ENCODE data around the gene DNAH8.

Gene DNAH8

GRCh38 chr6:38705924-38706323 lies 9.2 kb upstream of the DNAH8 start:
- no peak for DNase-seq (ENCODE audit: low read depth in 1 of 2, low spot score in 1 of 2)
- no peak for TF ChIP-seq JUND (IDR thresholded peaks at IDR 0.05; ENCODE audit: low read depth)
- in situ Hi-C loops (cut with HindIII; ENCODE audit: low pct_unique_long_range_greater_than_20kb, low sequenced_read_pairs) = no loop called here

DNA sequence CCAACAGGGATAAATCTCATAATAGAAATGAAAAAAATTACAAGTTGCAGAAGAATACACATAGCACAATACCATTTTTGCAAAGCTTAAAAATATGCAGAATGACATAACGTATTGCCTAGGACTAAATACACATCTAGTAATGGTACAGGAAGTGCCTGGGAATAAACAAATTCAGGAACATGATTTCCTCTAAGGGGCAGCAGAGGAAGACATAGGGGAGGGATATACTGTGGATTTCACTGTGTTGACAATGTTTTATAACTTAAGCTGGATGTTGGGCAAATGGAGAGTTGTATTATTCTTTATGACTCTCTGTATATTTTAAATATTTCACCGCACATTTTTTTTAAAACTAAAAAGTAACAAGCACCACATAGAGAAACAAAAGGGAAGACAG lies 6.6 kb upstream of the DNAH8 start:
- in situ Hi-C loops (cut with HindIII; ENCODE audit: low pct_unique_long_range_greater_than_20kb, low sequenced_read_pairs) = no loop called here
- TF ChIP-seq JUND (IDR thresholded peaks at IDR 0.05; ENCODE audit: low read depth) = no peak
- peak in 1 of 2 experiments; percentile 13 for DNase-seq (ENCODE audit: low read depth in 1 of 2, low spot score in 1 of 2)

GRCh38 chr6:38713812-38714211 lies 1.3 kb upstream of the DNAH8 start:
- in situ Hi-C loops (cut with HindIII; ENCODE audit: low pct_unique_long_range_greater_than_20kb, low sequenced_read_pairs) = no loop called here
- TF ChIP-seq JUND (IDR thresholded peaks at IDR 0.05; ENCODE audit: low read depth) = no peak
- DNase-seq (ENCODE audit: low read depth in 1 of 2, low spot score in 1 of 2) = no peak

- no peak for TF ChIP-seq JUND (IDR thresholded peaks at IDR 0.05; ENCODE audit: low read depth)
- no peak for DNase-seq (ENCODE audit: low read depth in 1 of 2, low spot score in 1 of 2)
- in situ Hi-C loops (cut with HindIII; ENCODE audit: low pct_unique_long_range_greater_than_20kb, low sequenced_read_pairs) = no loop called here
Measured at GRCh38 chr6:38714239-38715015, 684 bp upstream of the DNAH8 start.

- in situ Hi-C loops (cut with HindIII; ENCODE audit: low pct_unique_long_range_greater_than_20kb, low sequenced_read_pairs) = no loop called here
- TF ChIP-seq JUND (IDR thresholded peaks at IDR 0.05; ENCODE audit: low read depth) = no peak
- DNase-seq (ENCODE audit: low read depth in 1 of 2, low spot score in 1 of 2) = no peak
Measured at GRCh38 chr6:38716825-38717224, 1.7 kb downstream of the DNAH8 start.

- no peak for TF ChIP-seq JUND (IDR thresholded peaks at IDR 0.05; ENCODE audit: low read depth)
- no peak for DNase-seq (ENCODE audit: low read depth in 1 of 2, low spot score in 1 of 2)
- in situ Hi-C loops (cut with HindIII; ENCODE audit: low pct_unique_long_range_greater_than_20kb, low sequenced_read_pairs) = no loop called here
Measured at GRCh38 chr6:38719358-38719757, 4.2 kb downstream of the DNAH8 start.

DNA sequence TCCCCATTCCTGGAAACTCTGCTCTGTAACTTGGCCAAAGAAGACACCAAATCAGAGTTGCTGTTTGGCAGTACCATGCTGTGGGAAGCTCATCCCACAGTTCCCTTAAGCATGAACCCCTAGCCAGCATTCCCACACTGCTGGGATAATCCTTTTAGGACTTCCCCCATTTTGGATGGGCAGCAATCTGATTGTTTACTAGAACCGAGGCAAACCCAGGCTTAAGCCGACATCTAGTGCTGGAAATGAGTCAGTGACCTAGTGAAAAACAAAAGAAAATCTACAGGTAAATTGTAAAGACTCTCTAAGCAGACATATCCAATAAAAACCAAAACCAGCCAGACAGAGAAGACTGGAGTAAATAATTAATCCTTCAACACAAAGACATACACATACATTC lies 5.2 kb downstream of the DNAH8 start:
- in situ Hi-C loops (cut with HindIII; ENCODE audit: low pct_unique_long_range_greater_than_20kb, low sequenced_read_pairs) = no loop called here
- peak in 1 of 2 experiments; percentile 66 for DNase-seq (ENCODE audit: low read depth in 1 of 2, low spot score in 1 of 2)
- no peak for TF ChIP-seq JUND (IDR thresholded peaks at IDR 0.05; ENCODE audit: low read depth)

GRCh38 chr6:38722038-38722437 lies 6.9 kb downstream of the DNAH8 start:
- no peak for TF ChIP-seq JUND (IDR thresholded peaks at IDR 0.05; ENCODE audit: low read depth)
- in situ Hi-C loops (cut with HindIII; ENCODE audit: low pct_unique_long_range_greater_than_20kb, low sequenced_read_pairs) = no loop called here

GRCh38 chr6:38722727-38723334 lies 7.7 kb downstream of the DNAH8 start:
- no peak for DNase-seq (ENCODE audit: low read depth in 1 of 2, low spot score in 1 of 2)
- TF ChIP-seq JUND (IDR thresholded peaks at IDR 0.05; ENCODE audit: low read depth) = no peak
- in situ Hi-C loops (cut with HindIII; ENCODE audit: low pct_unique_long_range_greater_than_20kb, low sequenced_read_pairs) = no loop called here

More at GRCh38 chr6:38722038-38722437, 6.9 kb downstream of the DNAH8 start:
- DNase-seq (ENCODE audit: low read depth in 1 of 2, low spot score in 1 of 2) = no peak

GRCh38 chr6:38723783-38724182 lies 8.7 kb downstream of the DNAH8 start:
- in situ Hi-C loops (cut with HindIII; ENCODE audit: low pct_unique_long_range_greater_than_20kb, low sequenced_read_pairs) = no loop called here
- no peak for DNase-seq (ENCODE audit: low read depth in 1 of 2, low spot score in 1 of 2)
- TF ChIP-seq JUND (IDR thresholded peaks at IDR 0.05; ENCODE audit: low read depth) = no peak

DNA sequence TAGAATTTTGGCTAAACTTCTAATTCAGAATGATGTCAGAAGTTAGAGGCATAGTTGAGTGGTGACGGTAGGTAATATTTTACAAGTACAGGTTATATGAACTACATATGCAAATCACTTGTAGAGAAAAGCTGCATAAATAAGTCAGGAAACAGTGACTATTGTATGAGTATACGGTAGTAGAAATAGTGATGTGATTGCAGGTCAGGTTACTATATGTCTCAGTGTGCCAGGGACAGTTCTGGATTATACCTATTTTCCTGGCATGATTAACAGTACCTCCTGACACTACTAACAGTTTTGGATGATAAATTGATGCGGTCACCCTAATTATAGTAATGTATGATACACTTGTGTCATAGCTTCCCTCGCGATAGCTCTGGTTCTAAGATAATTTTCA lies 9.2 kb downstream of the DNAH8 start:
- in situ Hi-C loops (cut with HindIII; ENCODE audit: low pct_unique_long_range_greater_than_20kb, low sequenced_read_pairs) = no loop called here
- TF ChIP-seq JUND (IDR thresholded peaks at IDR 0.05; ENCODE audit: low read depth) = no peak
- DNase-seq (ENCODE audit: low read depth in 1 of 2, low spot score in 1 of 2) = no peak

DNA sequence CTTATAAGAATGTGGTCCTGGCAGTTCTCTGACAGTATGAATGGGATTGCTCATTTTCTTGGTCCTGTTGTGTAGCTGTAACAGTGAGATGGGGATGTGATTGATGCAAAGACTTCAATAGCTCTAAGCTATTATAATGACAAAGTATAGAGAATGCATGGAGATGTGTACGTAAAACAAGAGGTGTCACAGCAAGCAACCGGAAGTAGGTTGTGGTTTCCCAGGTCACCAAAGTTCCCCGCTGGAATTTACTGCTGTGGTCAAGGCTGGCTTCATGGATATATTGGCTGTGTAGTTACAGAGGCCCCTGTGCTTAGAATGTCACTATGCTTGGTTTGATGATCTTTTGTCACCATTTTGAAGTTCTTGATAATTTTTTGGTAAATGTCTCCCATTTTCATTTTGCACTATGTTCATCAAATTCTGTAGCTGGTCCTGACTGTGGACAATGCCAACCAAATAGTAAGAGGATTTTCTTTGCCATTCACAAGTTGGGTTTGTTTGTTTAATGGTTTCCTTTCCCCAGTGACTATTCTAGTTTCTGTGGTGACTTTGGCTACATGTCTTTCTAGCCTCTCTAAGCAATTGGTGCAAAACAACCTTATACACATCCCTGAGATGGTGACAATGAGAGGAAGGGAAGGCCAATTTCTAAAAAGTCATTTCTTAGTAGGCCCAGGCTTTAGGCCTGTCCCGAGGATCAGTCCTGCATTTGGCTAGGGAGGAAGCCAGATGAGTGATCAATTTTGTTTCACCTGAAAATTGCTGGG lies 10.5 kb downstream of the DNAH8 start:
- in situ Hi-C loops (cut with HindIII; ENCODE audit: low pct_unique_long_range_greater_than_20kb, low sequenced_read_pairs) = no loop called here
- no peak for TF ChIP-seq JUND (IDR thresholded peaks at IDR 0.05; ENCODE audit: low read depth)

DNA sequence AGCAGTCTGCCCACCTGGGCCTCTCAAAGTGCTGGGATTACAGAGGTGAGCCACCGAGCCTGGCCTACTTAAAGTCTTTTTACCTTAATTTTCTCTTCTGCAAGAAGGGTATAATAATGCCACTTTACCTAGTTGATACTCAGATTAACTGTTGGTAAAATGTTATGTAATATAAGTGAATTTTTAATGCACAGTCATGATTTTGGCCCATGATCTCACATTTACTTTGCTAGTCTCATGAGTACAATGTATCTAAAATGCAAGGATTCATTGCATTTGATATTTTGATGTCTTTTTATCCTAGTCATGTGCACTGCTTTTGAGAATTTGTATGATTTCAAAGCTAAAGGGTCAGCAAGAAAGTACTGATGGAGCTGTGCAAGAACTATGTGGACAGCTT lies 13.1 kb downstream of the DNAH8 start:
- no peak for TF ChIP-seq JUND (IDR thresholded peaks at IDR 0.05; ENCODE audit: low read depth)
- in situ Hi-C loops (cut with HindIII; ENCODE audit: low pct_unique_long_range_greater_than_20kb, low sequenced_read_pairs) = no loop called here

More for the DNA sequence above, 10.5 kb downstream of the DNAH8 start:
- DNase-seq (ENCODE audit: low read depth in 1 of 2, low spot score in 1 of 2) = peak in 1 of 2 experiments; percentile 29

More for the DNA sequence above, 13.1 kb downstream of the DNAH8 start:
- no peak for DNase-seq (ENCODE audit: low read depth in 1 of 2, low spot score in 1 of 2)
